Transverse colon (tissue), 3 donors: Measurements from ENCODE around the gene KRTAP10-2.
"Not testable (repeated sequence)": the region's sequence is repeated elsewhere in the genome, so short reads cannot be mapped to it uniquely, and the experiment has no call there.

Experiments
- POLR2A ChIP-seq: fragments of 450-650 bp; IDR thresholded peaks from one replicate; pipeline ENCODE4 v1.6.1; 2016; ENCODE audit warnings: antibody characterized with exemption, mild to moderate bottlenecking, moderate library complexity
- TF ChIP-seq, protein P1 (sequence below), 5 experiments: fragments of 200-600 bp in 3 of 5; fragments of 450-650 bp in 2 of 5; sonication (generic) in 3 of 5; IDR thresholded peaks; 1 replicate in 2 of 5; 2 replicates in 3 of 5; pipeline ENCODE4 v1.5.1; 2016 to 2017; ENCODE audit warnings: antibody characterized with exemption in 5 of 5, inconsistent platforms in 3 of 5, mild to moderate bottlenecking in 2 of 5, moderate library complexity in 1 of 5

GRCh38 chr21:44580231-44580821 lies 29.0 kb upstream of the KRTAP10-2 start, which contains the start of gene KRTAP10-5:
- TF ChIP-seq POLR2A: not testable (repeated sequence)
- TF ChIP-seq, protein P1, sequence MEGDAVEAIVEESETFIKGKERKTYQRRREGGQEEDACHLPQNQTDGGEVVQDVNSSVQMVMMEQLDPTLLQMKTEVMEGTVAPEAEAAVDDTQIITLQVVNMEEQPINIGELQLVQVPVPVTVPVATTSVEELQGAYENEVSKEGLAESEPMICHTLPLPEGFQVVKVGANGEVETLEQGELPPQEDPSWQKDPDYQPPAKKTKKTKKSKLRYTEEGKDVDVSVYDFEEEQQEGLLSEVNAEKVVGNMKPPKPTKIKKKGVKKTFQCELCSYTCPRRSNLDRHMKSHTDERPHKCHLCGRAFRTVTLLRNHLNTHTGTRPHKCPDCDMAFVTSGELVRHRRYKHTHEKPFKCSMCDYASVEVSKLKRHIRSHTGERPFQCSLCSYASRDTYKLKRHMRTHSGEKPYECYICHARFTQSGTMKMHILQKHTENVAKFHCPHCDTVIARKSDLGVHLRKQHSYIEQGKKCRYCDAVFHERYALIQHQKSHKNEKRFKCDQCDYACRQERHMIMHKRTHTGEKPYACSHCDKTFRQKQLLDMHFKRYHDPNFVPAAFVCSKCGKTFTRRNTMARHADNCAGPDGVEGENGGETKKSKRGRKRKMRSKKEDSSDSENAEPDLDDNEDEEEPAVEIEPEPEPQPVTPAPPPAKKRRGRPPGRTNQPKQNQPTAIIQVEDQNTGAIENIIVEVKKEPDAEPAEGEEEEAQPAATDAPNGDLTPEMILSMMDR (IDR thresholded peaks at IDR 0.05): peak in 1 of 5 experiments; percentile 9
